GM19099 (cell line): ENCODE measurements around the gene MFF.

ENCODE experiments used
- POLR2A ChIP-seq: IDR thresholded peaks from 3 replicates; pipeline ENCODE4 v1.6.1; 2011; ENCODE audit warnings: low read depth; ENCODE audit not compliant: insufficient read length; ENCODE audit errors: extremely low read depth

The MFF gene, protein sequence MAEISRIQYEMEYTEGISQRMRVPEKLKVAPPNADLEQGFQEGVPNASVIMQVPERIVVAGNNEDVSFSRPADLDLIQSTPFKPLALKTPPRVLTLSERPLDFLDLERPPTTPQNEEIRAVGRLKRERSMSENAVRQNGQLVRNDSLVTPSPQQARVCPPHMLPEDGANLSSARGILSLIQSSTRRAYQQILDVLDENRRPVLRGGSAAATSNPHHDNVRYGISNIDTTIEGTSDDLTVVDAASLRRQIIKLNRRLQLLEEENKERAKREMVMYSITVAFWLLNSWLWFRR

DNA sequence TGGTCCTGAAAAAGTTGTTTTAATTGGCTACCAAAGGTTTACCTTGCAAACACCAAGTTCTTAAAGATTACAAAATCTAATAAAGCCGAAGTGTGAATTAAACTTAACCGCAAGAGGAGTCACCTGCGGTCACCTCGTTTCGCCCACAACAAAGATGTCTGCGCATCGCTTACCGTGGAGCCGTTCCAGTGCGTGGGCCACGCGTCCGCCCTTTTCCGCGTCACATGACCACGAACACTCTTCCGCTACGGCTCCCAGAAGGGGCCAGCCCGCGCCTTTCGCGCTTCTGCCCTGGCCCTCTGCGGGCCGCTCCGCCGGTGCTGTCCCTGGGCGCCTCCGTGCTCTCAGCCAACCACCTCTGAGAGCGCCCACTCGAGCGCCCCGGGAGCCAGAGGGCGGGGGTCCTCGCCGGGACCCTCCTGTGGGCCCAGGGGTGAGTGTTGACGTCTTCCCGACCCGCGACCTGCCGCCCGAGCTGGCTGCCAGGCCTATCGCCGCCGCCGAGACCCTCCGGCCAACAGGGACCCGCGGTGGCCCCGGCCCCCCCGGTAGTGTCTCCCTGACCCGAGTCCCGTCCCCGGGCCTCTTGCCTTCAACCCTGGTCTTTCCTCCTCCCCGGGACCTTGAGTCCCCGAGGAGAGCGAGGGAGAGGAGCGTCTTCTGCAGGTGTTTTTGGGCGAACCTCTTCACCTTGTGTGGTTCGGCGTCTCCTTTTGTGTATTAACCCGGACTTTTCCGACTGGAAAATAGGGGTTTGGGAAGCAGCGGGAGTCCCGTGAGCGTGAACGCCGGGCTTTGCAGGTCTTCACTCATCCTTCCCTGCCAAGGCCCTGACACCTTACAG is at the start of gene MFF:
TSS of gene MFF (plus strand) at position 257 of the 844 bp plus-strand sequence. CDS start 5,415 bp downstream, outside the sequence.
- TF ChIP-seq POLR2A = peak; percentile 74

DNA sequence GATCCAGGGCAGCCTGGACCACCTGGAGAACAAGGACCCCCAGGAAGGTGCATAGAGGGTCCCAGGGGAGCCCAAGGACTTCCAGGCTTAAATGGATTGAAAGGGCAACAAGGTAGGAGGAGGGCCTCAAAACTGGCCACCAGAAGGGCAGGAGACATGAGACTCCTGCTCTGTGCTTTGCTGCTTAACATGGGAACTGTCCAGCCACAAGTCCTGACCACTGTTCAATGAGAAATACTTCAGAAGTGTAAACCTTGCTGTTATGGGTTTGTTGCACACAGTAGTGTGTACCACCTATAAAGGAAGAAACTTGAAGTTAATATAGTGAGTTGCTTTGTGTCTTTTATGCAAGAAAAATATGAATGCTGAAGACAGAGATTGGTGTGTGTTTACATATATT is 44.2 kb upstream of the MFF start:
- TF ChIP-seq POLR2A = no peak

DNA sequence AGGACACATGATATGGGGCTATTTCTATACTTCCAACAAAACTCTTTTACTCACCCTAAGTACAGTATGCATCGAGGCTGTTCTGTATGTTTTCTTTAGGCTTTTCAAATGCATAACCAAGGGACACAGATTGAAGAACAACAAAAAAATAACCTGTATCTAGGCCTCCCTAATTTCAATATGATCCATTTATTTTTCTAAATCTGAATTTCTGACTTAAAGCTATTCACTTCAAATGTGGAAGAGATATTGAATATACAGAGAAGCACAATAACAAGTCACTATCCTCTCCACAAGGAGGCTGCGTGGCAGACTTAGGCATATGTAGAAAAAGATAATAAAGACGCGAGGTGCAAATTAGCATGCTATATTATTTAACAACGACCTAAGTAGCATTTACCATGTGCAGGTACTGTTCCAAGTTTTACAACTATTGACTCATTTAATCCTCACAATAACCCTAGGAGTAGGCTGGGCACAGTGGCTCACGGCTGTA is 39.3 kb upstream of the MFF start:
- TF ChIP-seq POLR2A = no peak

DNA sequence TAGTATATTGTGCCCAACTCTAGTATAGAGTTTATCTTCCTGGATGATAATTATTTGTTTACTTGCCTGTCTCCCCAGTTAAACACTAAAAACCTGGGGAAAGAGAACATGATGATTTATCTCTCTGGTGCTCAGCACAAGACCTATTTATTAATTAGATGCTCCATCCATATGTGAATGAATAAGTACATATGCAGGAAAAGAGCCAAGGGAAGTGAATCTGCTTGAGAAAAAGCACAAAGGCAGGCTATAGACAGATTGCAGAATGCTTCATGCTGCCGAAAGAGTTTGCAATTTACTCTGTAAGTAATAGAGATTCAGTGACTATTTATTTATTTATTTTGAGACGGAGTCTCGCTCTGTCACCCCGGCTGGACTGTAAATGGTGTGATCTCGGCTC is 37.3 kb upstream of the MFF start:
- no peak for TF ChIP-seq POLR2A

DNA sequence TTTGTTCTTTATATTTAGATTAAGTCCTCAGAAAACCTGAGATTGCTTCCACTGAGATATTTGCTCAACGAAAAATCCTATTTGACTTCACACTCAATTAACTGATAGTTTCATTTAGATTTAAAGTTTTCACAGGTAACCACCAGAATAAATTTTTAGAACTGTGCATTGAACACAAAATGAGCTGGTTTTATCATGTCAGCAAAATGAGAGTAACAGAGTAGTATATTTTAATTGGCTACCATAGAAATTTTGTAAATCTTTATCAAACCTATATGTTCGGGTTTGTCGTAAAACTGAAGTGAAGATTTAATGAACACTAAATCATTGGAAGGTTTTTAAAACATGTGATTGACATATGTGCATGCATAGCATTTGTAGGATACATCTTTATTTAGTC is 32.7 kb upstream of the MFF start:
- no peak for TF ChIP-seq POLR2A

GRCh38 chr2:227293531-227293930 is 31.5 kb upstream of the MFF start:
- TF ChIP-seq POLR2A = no peak

GRCh38 chr2:227295806-227296205 is 29.2 kb upstream of the MFF start:
- no peak for TF ChIP-seq POLR2A

DNA sequence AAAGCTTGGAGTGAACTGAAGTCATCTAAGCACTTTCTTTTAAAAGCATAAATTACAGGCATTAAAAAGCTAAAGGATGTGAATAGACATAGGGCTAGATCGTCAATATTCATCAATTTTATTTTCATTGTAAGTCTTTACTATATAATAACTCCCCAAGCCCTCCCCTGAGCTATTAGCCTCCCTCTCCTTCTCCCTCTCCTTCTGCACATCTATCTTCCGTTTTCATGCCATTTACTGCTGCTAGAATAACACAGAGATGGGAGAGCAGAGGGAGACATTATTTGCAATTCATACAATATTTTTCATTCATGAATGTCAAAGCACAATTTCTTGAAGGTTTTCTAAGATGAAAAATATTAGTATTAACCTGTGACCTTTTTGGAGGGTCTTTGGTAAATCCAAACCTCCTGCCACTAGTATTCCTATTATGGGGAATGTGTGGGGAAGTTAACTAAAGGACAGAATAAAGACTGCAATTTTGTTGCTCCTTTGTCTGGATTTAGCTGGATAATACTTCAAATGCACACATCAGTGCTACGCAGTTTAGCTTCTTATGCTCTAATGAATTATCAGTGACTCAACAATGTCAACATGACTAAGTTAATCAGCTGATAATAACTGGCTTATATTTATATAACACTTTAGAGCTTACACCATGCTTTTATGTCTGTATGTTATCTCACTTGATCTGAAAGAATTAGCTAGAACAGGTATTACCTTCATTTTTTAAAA is 28.2 kb upstream of the MFF start:
- no peak for TF ChIP-seq POLR2A

- TF ChIP-seq POLR2A = no peak
Measured at GRCh38 chr2:227301523-227301922, 23.5 kb upstream of the MFF start.

- TF ChIP-seq POLR2A = no peak
Measured at GRCh38 chr2:227308784-227309183, 16.3 kb upstream of the MFF start.

DNA sequence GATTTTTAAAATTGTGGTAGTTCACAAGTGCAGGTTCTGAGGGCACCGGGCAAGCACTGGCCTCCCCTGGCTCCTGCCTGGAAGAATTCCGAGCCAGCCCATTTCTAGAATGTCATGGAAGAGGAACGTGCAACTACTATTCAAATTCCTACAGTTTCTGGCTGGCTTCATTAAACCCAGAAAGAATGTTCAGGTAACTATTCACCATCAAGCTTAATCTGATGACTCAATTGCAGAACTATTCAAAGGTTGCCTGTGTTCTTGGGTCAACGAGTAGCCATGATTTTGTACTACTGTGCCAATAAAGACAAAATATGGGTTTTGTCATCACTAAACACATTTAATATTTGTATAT is 14.3 kb upstream of the MFF start:
- no peak for TF ChIP-seq POLR2A

DNA sequence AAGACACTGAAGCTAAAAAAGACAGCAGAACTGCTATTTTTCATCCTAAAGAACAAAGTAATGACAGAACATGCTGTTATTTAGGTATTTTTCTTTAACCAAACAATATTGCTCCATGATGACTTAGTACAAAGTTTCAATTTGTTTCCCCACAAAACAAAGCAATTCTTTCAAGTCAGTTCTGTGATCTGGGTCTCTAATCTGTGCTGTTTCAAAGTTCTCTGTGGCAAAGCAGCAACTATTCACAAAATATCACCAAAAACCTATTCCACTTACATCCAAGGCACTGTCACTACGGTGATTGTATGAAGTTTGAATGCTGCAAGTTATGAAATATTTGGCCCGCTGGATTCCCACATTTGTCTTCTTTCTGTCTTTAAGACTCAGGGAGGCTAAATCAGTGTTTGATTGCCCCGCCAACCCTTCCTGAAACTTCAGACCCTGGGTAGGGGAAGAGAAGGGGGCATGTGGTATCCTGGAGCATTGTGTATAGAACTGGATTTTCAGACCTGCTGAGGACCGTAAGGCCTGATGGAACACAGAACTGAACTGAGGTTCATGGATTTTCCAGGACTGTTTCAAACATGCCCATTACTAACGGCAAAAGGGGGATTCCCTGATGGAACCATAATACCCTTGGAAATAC is 13.1 kb upstream of the MFF start:
- no peak for TF ChIP-seq POLR2A

GRCh38 chr2:227312579-227312978 is 12.5 kb upstream of the MFF start:
- no peak for TF ChIP-seq POLR2A

- TF ChIP-seq POLR2A = no peak
Measured at GRCh38 chr2:227313310-227313709, 11.7 kb upstream of the MFF start.

DNA sequence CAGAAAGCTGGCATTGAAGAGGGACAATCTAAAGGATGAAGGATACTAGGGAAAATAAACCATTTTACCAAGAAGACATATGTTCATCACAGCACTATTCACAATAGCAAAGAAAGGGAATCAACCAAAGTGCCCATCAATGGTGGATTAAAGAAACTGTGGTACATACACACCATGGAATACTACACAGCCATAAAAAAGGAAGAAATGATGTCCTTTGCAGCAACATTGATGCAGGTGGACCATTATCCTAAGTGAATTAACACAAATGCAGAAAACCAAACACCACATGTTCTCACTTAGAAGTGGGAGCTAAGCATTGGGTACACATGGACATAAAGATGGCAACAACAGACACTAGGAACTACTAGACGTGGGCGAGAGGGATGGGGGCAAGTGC is 7.2 kb upstream of the MFF start:
- no peak for TF ChIP-seq POLR2A
